ENCODE results near the gene COL18A1. TPM values are rescaled to one million over a fixed set of nuclear protein-coding genes. Genes with fewer than 3 reads are reported as not detected.
A peak's percentile ranks its signal among the peaks of the same experiment; 100 is the strongest.

The COL18A1 gene
- total RNA-seq, 4 donors from 2014 or later, result 124 to 224 (median 173) TPM

DNA sequence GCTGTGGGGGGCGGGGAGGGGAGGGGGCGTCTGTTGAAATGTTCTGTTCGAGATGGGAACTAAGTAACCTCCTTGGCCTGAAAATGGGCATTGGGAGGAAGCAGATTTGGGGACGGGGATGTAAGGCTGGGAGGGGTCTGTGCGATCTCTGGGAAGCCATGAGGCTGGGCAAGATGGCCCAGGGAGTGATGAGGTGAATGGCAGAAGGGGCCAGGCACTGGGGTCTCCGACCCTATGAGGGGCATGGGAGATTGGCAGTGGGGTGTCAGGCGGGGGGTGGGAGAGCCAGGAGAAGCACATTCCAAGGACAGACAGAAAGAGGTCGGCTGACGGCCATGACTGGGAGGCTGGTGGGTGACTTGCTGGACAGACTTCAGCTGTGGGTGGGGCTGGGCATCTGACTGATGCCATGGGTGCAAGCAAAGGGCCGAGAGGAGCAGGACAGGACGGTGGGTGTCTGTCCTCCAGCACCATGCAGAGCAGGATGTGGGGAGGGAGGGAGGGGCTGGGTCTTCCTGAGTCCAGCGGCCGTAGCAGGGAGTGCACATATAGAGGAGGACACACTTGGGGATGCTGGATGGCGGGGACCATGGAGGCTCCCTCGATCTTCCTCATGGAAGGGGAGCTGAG is 30.0 kb upstream of the COL18A1 start:
- WGBS, 2 donors, result 68 to 69% methylated on average over 14 to 15 of the region's 15 CpGs
- Histone ChIP-seq H3K4me3 (no peak overlapping the region), H3K4me1 (peaks cover 0 to 9% (median 2%) of the 10 kb centered on the region in 4 donors), H3K36me3 (no peaks in the 10 kb centered on the region), H3K9me3 (no peaks in the 10 kb centered on the region), H3K27me3 (no peaks in the 10 kb centered on the region), H3K27ac (no peak overlapping the region)
- TF ChIP-seq EP300 (IDR thresholded peaks at IDR 0.05) (no peak), POLR2A (IDR thresholded peaks at IDR 0.05) (no peak)
- TF ChIP-seq, protein P1, sequence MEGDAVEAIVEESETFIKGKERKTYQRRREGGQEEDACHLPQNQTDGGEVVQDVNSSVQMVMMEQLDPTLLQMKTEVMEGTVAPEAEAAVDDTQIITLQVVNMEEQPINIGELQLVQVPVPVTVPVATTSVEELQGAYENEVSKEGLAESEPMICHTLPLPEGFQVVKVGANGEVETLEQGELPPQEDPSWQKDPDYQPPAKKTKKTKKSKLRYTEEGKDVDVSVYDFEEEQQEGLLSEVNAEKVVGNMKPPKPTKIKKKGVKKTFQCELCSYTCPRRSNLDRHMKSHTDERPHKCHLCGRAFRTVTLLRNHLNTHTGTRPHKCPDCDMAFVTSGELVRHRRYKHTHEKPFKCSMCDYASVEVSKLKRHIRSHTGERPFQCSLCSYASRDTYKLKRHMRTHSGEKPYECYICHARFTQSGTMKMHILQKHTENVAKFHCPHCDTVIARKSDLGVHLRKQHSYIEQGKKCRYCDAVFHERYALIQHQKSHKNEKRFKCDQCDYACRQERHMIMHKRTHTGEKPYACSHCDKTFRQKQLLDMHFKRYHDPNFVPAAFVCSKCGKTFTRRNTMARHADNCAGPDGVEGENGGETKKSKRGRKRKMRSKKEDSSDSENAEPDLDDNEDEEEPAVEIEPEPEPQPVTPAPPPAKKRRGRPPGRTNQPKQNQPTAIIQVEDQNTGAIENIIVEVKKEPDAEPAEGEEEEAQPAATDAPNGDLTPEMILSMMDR (IDR thresholded peaks at IDR 0.05), result no peak
- no peak for DNase-seq (ENCODE audit: low spot score in 2 of 2)

DNA sequence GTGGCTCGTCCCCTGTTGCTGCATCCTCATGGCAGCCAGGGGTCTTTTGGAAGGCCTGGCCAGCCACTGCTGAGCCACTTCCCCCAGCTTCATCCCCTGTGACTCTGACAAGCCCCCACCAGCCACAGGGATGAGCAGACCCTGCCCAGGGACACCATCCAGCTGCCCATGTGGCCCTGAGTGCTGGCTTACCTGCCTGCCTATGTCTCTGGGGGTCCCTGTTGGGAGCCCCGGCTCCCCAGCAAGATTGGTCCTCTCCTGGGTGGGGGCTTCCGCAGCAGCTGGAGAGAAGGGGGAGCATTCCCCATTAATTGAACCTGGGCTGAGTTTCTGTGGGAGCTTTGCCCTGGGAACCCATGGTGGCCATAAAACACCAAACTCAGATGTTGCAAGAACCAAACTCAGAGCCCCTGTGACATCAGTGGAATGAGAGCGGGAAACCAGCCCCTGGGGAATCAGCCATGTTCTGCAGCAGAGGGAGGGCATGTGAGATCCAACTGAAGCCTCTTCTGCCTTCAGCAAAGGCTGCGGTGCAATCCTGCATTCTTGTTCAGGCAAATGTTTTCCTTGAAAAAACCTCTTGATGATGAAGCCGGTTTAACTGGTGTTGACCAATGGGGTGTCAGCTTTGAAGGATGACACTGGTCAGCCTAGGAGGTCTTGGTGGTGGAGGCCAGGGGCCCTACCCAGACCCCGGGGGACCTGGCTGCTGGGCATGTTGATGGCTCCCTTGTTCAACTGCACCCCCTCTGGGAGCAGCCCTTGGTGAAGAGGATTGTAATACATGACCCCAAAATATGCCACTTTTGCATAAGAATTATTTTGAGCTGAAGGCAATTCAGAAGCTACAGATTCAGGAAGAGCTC is 28.3 kb upstream of the COL18A1 start:
- Histone ChIP-seq H3K4me1 (peaks cover 0 to 9% (median 2%) of the 10 kb centered on the region in 4 donors), H3K36me3 (no peaks in the 10 kb centered on the region), H3K4me3 (no peak overlapping the region), H3K27me3 (no peaks in the 10 kb centered on the region), H3K9me3 (no peaks in the 10 kb centered on the region), H3K27ac (peak overlapping the region in 1 of 4 donors; percentile 28)
- DNase-seq (ENCODE audit: low spot score in 2 of 2), result no peak
- WGBS, 2 donors, result 89 to 91% methylated on average over 7 of the region's 7 CpGs
- TF ChIP-seq EP300 (IDR thresholded peaks at IDR 0.05) (peak in 1 of 2 donors; percentile 39), POLR2A (IDR thresholded peaks at IDR 0.05) (no peak)

DNA sequence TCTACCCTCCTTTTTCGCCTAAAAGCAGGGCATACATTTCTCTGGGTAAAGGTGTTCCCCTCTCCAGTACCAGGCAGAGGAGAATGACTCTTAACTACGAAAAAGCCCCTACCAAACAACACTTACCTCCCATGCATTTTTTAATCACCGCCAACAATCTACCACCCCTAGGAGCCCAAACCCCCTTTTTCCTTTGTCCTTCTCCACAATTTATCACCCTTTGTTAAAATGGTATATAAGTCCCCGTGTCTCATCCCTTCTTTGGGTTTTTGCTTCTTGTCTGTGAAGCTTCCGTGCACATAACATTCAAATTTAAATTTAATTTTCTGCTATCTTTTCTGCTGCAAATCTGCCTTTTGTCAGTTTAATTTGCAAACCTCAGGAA is 27.6 kb upstream of the COL18A1 start:
- no peaks in the 10 kb centered on the region for H3K36me3 ChIP-seq
- H3K9me3 ChIP-seq, result no peaks in the 10 kb centered on the region
- H3K4me3 ChIP-seq, result no peak overlapping the region
- DNase-seq (ENCODE audit: low spot score in 2 of 2), result no peak
- H3K27me3 ChIP-seq, result no peaks in the 10 kb centered on the region
- TF ChIP-seq, protein P1 (IDR thresholded peaks at IDR 0.05), result no peak
- peaks cover 0 to 9% (median 2%) of the 10 kb centered on the region in 4 donors for H3K4me1 ChIP-seq
- peak overlapping the region in 1 of 4 donors; percentile 28 for H3K27ac ChIP-seq
- WGBS, 2 donors, result 84 to 87% methylated on average over 5 of the region's 5 CpGs

DNA sequence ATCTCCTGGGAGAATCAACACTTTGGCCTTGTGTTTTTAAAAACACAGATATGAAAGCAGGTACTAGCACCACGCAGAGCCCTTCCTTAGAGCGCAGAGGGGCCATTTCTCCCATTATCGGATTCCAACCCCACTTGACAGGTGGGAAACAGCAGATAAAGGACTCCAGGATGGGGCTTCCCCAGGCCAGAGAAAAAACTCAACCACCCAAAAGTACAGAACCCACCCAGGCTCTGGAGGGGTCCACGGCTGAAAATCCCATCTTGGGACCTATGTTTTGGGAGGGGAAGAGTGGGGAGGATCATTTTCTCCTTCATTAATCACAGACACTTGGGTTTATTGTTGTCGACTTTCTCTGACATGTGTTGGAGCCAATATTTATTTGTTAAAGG is 27.1 kb upstream of the COL18A1 start:
- Histone ChIP-seq H3K36me3 (no peaks in the 10 kb centered on the region), H3K4me3 (no peak overlapping the region), H3K4me1 (peaks cover 0 to 9% (median 2%) of the 10 kb centered on the region in 4 donors), H3K27me3 (no peaks in the 10 kb centered on the region), H3K9me3 (no peaks in the 10 kb centered on the region), H3K27ac (peak overlapping the region in 1 of 4 donors; percentile 15)
- 62 to 66% methylated on average over 5 of the region's 5 CpGs for WGBS, 2 donors
- no peak for DNase-seq (ENCODE audit: low spot score in 2 of 2)
- TF ChIP-seq, protein P1 (IDR thresholded peaks at IDR 0.05), result no peak

DNA sequence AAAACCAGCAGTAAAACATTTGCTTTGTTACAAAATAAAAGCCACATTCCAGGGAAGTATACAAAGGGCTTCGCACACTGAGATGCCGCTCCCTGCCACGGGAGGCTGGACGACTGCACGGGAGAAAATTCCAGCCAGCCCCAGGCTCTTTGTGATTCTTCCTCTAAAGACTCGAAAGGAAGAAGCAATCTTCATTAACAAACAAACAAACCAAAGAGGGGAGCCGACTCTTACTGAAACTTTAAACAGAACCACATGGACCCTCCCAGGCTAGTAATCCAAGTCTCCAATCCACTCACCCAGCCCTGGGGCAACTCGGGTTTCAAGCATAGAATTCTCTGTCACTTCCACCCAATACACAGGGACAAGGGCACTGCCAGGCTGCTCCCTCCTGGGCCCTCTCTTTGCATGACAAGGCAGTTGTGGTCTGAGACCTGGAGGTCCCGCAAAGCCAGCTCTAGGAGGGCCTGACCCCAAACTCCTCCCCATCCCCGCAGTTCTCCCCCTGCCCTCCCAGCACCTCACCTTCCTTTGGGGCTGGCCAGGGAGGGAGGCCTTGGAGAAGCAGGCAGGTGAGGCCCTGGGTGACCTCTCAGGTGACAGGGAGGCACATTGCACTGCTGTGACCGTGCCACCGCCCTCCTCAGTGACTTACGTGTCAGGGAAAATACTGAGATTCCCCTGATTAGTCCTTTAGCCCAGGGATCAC is 26.6 kb upstream of the COL18A1 start:
- H3K36me3 ChIP-seq, result no peaks in the 10 kb centered on the region
- H3K4me1 ChIP-seq, result peaks cover 0 to 9% (median 2%) of the 10 kb centered on the region in 4 donors
- DNase-seq (ENCODE audit: low spot score in 2 of 2), result no peak
- no peak overlapping the region for H3K4me3 ChIP-seq
- no peaks in the 10 kb centered on the region for H3K9me3 ChIP-seq
- no peaks in the 10 kb centered on the region for H3K27me3 ChIP-seq
- H3K27ac ChIP-seq, result peak overlapping the region in 1 of 4 donors; percentile 15
- 29 to 53% methylated on average over 12 to 13 of the region's 13 CpGs for WGBS, 2 donors
- TF ChIP-seq POLR2A (IDR thresholded peaks at IDR 0.05) (no peak), EP300 (IDR thresholded peaks at IDR 0.05) (no peak)
- TF ChIP-seq, protein P1 (IDR thresholded peaks at IDR 0.05), result no peak
